Measurements from ENCODE around the gene MRPL23. TPM values are rescaled to one million over a fixed set of nuclear protein-coding genes. Genes with fewer than 3 reads are reported as not detected.

Gene MRPL23
- total and polyA plus RNA-seq, 3 donors from 2014 or later, result 50.0 to 109 (median 92.1) TPM

DNA sequence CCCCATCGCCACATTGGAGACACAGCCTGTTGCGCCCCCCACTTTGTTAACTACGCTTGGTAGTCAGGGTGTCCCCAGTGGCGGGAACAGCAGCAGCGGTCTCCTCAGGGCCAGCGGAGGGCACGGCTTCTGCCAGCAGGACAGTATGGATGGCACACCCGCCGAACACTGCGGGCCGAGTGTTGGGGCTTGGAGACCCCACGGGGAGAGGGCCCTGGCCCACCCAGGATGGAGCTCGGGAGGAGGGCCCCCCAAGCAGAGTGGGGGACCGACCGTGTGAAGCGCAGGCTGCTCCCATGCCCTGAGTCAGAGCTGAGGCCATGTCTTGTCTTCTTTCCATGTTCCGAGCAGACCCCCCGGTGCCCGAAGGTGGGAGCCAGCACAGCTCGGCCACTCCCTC, 17.8 kb downstream of the MRPL23 start:
- Histone ChIP-seq H3K36me3 (ENCODE audit: low read depth, missing control alignments) (no peaks in the 10 kb centered on the region), H3K9me3 (no peaks in the 10 kb centered on the region), H3K4me1 (no peaks in the 10 kb centered on the region), H3K4me3 (no peak overlapping the region), H3K27ac (no peak overlapping the region), H3K27me3 (no peaks in the 10 kb centered on the region)
- no peak for TF ChIP-seq POLR2A (IDR thresholded peaks at IDR 0.05)
- TF ChIP-seq CTCF (IDR thresholded peaks at IDR 0.05), result no peak
- WGBS, 2 donors, result no CpG with 5 or more reads among the region's 20 CpGs
- DNase-seq, result no peak
- intact Hi-C loops (cut with DNase I; ENCODE audit: low total_unique reads), result no loop called here

DNA sequence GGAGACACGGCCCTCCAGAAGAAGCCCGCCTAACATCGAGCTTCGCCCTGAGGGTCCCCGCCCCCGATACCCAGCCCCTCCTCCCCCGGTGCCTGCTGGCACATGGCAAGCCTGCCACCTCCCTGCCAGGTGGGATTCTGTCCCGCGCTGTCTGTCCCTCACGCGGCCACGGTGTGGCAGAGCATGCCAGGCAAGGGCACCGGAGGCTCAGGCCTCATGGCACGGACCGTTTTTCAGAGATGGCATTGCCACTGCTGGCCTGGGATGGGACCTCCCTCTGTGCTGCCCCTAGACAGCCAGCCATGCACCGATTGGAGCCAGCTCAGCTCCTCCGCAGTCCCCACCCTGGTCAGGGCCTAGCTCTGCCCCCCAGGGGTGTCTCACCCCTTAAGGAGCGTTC, 19.4 kb downstream of the MRPL23 start:
- H3K9me3 ChIP-seq, result no peaks in the 10 kb centered on the region
- no peak for DNase-seq
- no peaks in the 10 kb centered on the region for H3K36me3 ChIP-seq (ENCODE audit: low read depth, missing control alignments)
- no peaks in the 10 kb centered on the region for H3K27me3 ChIP-seq
- TF ChIP-seq CTCF (IDR thresholded peaks at IDR 0.05) (no peak), POLR2A (IDR thresholded peaks at IDR 0.05) (no peak)
- no peak overlapping the region for H3K4me3 ChIP-seq
- H3K27ac ChIP-seq, result no peak overlapping the region
- intact Hi-C loops (cut with DNase I; ENCODE audit: low total_unique reads), result no loop called here
- no peaks in the 10 kb centered on the region for H3K4me1 ChIP-seq
- WGBS, 2 donors, result 90% methylated on average over 2 of the region's 18 CpGs; no CpG with 5 or more reads in 1 of the 2 donors

GRCh38 chr11:1967641-1968225, 20.6 kb downstream of the MRPL23 start:
- H3K27me3 ChIP-seq, result no peaks in the 10 kb centered on the region
- no peak for DNase-seq

GRCh38 chr11:1968454-1969002, 21.4 kb downstream of the MRPL23 start:
- Histone ChIP-seq H3K36me3 (ENCODE audit: low read depth, missing control alignments) (no peaks in the 10 kb centered on the region), H3K4me1 (no peaks in the 10 kb centered on the region), H3K27ac (no peak overlapping the region), H3K27me3 (no peaks in the 10 kb centered on the region), H3K4me3 (no peak overlapping the region), H3K9me3 (no peaks in the 10 kb centered on the region)
- intact Hi-C loops (cut with DNase I; ENCODE audit: low total_unique reads), result no loop called here
- no CpG with 5 or more reads among the region's 24 CpGs for WGBS, 2 donors
- no peak for DNase-seq
- no peak for TF ChIP-seq CTCF (IDR thresholded peaks at IDR 0.05)
- TF ChIP-seq POLR2A (IDR thresholded peaks at IDR 0.05), result no peak

More at GRCh38 chr11:1967641-1968225, 20.6 kb downstream of the MRPL23 start:
- no peak for TF ChIP-seq CTCF (IDR thresholded peaks at IDR 0.05)
- TF ChIP-seq POLR2A (IDR thresholded peaks at IDR 0.05), result no peak
- Histone ChIP-seq H3K4me1 (no peaks in the 10 kb centered on the region), H3K4me3 (no peak overlapping the region), H3K36me3 (ENCODE audit: low read depth, missing control alignments) (no peaks in the 10 kb centered on the region), H3K9me3 (no peaks in the 10 kb centered on the region), H3K27ac (no peak overlapping the region)
- WGBS, 2 donors, result no CpG with 5 or more reads among the region's 21 CpGs
- intact Hi-C loops (cut with DNase I; ENCODE audit: low total_unique reads), result no loop called here

- H3K27ac ChIP-seq, result no peak overlapping the region
- WGBS, 2 donors, result no CpG with 5 or more reads among the region's 21 CpGs
- DNase-seq, result no peak
- no peak overlapping the region for H3K4me3 ChIP-seq
- H3K9me3 ChIP-seq, result no peaks in the 10 kb centered on the region
- no peaks in the 10 kb centered on the region for H3K27me3 ChIP-seq
- TF ChIP-seq POLR2A (IDR thresholded peaks at IDR 0.05), result no peak
- TF ChIP-seq CTCF (IDR thresholded peaks at IDR 0.05), result no peak
- no peaks in the 10 kb centered on the region for H3K4me1 ChIP-seq
- intact Hi-C loops (cut with DNase I; ENCODE audit: low total_unique reads), result no loop called here
- H3K36me3 ChIP-seq (ENCODE audit: low read depth, missing control alignments), result no peaks in the 10 kb centered on the region
These were observed 21.9 kb downstream of the MRPL23 start for GRCh38 chr11:1969035-1969434.

Measured in testis (tissue), 3 donors.